ENCODE results near the gene KTN1.

KTN1 gene

DNA sequence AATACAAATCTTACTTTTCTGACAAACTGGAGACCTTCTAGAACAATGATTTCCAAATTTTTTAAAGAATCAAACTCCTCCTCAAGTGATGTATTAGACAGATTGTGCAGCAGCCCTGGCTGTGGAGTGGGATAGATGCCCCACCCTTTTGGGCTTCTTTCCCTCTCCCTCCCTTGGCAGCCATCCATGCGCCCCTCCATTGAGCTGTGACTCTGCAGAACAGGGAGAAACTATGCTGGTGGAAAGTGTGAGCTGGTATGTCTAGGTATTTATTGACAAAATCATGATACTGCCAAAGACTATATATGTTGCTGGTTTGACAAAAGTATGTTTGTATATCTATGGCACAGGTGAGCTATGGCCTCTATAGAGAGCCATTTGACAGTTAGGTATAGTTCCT lies 138.5 kb downstream of the KTN1 start:
- no peak for DNase-seq

DNA sequence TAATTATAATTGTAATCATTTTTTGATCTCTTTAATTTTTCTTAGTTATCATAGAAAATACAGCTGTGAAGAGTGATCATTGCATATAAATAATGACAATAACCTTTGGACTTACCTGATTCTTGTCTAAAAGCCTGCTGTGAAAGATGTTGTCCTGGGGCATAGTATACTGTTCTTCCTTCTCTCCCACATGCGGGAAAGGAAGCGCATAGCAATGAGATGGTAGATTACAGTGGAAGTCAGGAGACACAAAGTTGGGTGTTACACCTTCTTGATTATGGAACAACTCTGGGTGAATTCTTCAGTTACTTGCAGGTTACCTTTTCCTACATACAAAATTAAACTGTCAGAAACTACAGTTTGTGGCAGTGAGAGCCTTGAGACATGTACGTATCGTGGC lies 140.8 kb downstream of the KTN1 start:
- no peak for DNase-seq

DNA sequence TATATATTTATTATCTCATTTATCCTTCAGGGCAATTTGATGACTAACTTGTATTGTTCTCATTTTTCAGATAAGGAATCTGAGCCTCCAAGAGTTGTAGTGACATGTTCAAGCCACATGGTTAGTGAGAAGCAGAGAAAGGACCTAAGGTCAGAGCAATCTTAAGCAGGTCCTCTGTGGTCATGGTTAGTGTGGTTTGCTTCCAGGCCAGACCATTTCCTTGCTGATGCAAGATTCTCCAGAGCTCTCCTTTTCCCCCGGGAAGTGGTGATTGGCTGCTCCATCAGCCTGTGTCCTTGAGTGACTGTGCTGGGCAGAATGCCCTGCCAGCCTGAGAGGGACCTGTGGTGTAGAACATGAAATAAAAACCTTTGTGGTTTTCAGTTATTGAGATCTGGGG lies 141.3 kb downstream of the KTN1 start:
- DNase-seq, result no peak

DNA sequence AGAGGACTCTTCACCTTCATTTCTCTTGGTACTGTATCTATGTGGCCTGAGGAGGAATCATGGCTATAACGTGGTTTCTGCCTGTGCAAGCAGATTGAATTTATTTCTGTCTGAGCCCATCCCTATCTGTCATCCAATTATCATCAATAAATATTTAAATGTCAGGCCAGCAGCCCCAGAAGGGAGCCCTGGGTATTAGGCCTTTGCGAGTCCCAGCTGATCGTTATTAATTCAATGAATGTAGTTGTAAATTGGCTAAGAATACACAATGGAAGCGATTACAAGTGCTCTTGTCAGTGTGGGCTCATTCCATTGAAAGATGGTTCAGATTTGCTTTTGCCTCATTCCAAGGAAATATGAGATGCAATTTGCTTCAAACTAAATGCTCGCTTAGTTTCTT lies 142.0 kb downstream of the KTN1 start:
- no peak for DNase-seq

DNA sequence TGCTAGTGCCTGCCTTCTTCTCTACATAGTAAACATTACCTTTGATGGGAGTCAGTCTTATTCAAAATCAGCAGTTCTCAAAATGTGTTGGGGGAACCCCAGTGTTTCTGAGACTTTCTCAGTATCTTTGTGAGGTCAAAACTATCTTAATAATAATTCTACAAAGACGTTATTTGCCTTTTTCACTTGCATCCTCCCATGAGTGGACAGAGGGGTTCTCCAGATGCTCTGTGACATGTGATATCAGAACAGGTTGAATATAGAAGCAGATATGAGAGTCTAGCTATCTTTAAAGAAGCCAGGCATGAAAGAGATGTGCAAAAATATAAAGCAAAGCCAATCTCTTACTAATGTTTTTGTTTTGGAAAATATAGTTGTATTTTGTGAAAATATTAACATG lies 144.7 kb downstream of the KTN1 start:
- no peak for DNase-seq

DNA sequence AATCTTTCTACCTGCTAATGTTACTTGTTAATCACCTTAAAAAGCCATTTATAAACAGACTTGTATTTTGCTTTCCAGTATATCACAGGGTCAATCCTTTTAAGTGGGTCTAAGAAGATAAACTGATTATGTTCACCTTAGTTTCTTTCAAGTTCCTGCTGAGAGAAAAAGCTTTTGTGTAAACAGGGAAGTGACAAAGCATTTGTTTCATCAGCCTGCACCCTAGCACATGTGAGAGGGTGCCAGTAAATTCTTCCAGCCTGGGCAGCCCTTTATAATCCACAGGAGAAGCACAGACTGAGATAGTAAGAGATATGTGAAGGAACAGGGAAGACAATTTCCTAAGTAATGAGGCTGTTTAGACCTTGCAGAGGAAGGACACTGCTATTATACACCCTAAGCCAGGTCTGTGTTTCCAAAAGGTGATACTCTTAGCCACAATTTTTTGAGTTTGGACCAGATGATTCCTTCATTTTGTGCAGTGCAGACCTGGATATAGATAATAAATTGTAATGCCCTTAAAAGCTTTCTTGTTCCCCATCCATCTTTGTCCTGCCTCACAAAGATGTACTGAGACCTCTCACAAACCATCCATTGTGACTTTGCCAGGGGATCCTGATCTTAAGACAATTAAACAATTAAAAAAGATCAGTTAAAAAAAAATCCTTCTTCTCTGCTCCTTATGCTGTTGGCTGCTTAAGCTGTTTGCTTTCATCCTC lies 150.7 kb downstream of the KTN1 start:
- DNase-seq, result no peak

DNA sequence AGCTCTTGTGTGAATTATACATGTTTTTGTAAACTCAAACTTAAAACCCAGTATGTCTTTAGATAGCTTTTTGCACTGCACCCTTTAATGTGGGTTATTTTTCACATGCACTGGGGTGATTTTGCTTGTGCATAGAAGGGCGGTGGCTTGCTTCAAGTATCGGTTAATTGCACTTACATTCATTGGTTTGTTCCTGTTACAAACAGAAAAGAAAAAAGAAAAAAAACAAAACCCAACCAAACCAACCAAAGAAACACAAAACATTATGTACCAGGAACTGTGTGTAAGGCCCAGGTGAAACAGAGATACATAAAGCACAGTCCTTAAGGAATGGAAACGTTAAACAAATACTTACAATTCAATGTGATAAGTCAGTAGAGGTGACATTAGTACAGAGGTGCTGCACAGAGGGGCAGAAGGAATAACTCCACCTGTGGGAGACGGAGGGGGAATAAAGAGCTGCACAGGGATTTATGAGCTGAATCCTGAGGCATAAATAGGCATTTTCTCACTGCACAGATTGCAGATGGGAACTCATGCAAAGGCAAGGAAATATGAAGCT lies 151.4 kb downstream of the KTN1 start:
- no peak for DNase-seq

DNA sequence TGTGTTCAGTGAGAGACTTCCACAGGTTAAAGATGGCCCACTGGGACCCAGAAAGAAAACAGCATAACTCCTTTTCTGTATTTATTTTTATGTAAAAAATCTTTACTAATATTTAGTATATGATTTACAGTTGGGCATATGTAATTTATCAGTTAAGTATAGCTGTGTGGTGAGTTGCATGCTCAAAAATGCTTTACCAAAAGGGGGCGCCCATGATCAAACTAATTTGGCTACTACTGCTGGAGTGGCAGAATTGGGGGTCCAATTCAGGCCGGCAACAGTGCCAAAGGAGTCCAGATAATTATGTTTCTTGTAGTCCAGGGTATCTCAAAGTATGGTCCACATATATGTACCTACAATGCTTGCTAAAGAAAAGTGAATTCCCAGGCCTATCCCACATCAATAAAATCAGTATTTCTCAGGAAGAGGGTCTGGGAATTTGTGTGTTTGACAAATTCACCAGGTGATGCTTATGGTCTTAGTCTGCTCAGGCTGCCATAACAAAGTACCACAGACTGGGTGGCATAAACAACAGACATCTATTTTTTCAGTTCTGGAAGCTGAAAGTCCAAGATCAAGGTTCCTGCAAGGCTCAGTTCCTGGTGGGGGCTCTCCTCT lies 152.0 kb downstream of the KTN1 start:
- peak; percentile 42 for DNase-seq

DNA sequence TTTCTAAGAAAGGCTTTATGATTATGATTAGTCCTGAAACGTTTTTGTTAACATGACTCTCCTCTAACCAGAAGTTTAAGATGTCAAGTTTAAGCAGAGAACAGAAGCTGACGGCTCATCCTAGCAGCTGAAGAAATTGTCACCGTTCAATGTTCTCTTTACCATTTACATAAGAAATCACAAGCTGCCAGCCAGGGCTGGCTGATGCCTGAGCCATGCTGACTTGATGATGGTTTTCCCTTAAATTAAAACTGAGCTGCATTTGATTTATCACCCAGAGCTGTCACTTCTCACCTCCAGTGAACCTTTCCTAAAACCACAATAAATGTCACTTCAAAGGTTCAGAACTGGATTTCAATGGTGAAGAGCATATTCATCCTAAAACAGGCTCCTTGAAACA lies 153.6 kb downstream of the KTN1 start:
- DNase-seq, result no peak

All from NCI-H1694 (cell line).